SK-N-SH treated with all-trans-retinoic acid at 6 μM for 48 hours (cell line): ENCODE measurements around the gene LRP3.

Experiments
- ATAC-seq: fragments of 200-7000 bp; cut with Tn5 transposase; 3 replicates; pipeline ENCODE4 v1.9.1; 2020; ENCODE audit warnings: mild to moderate bottlenecking, moderate library complexity
- ARNTL ChIP-seq: fragments of 450-650 bp; formaldehyde crosslinking; IDR thresholded peaks from 2 replicates; pipeline ENCODE4 v1.5.0; 2020; ENCODE audit warnings: low read depth, mild to moderate bottlenecking, moderate library complexity, borderline replicate concordance
- BACH2 ChIP-seq: fragments of 250-450 bp; sonication (Bioruptor Pico); IDR thresholded peaks from 2 replicates; pipeline ENCODE4 v1.9.0; 2021; ENCODE audit warnings: mild to moderate bottlenecking, borderline replicate concordance
- CSDC2 ChIP-seq: fragments of 250-450 bp; sonication (Bioruptor Pico); IDR thresholded peaks from 2 replicates; pipeline ENCODE4 v1.5.0; 2020; ENCODE audit warnings: mild to moderate bottlenecking, moderate library complexity
- ESRRG ChIP-seq: fragments of 250-450 bp; sonication (Bioruptor Pico); IDR thresholded peaks from 2 replicates; pipeline ENCODE4 v1.6.1; 2021; ENCODE audit warnings: mild to moderate bottlenecking
- GLIS3 ChIP-seq: fragments of 250-450 bp; sonication (Bioruptor Pico); IDR thresholded peaks from 2 replicates; pipeline ENCODE4 v1.5.0; 2020; ENCODE audit warnings: mild to moderate bottlenecking, moderate library complexity
- ISL1 ChIP-seq: fragments of 250-450 bp; sonication (Bioruptor Pico); IDR thresholded peaks from 2 replicates; pipeline ENCODE4 v2.1.2; 2022; ENCODE audit warnings: mild to moderate bottlenecking, moderate library complexity
- PPARA ChIP-seq: fragments of 250-450 bp; sonication (Bioruptor Pico); IDR thresholded peaks from 2 replicates; pipeline ENCODE4 v1.5.0; 2020; ENCODE audit warnings: mild to moderate bottlenecking, borderline replicate concordance
- RARB ChIP-seq: fragments of 250-450 bp; sonication (Bioruptor Pico); IDR thresholded peaks from 2 replicates; pipeline ENCODE4 v1.8.0; 2021; ENCODE audit warnings: mild to moderate bottlenecking, moderate library complexity
- SNAI2 ChIP-seq: fragments of 250-450 bp; sonication (Bioruptor Pico); IDR thresholded peaks from 2 replicates; pipeline ENCODE4 v1.5.0; 2020; ENCODE audit warnings: mild to moderate bottlenecking, moderate library complexity
- TCF4 ChIP-seq: fragments of 250-450 bp; sonication (Bioruptor Pico); IDR thresholded peaks from 2 replicates; pipeline ENCODE4 v1.8.0; 2021; ENCODE audit warnings: mild to moderate bottlenecking, moderate library complexity, borderline replicate concordance
- TOX ChIP-seq: fragments of 250-450 bp; sonication (Bioruptor Pico); IDR thresholded peaks from 2 replicates; pipeline ENCODE4 v1.8.0; 2021; ENCODE audit warnings: mild to moderate bottlenecking, moderate library complexity, borderline replicate concordance
- ZC3H10 ChIP-seq: fragments of 250-450 bp; sonication (Bioruptor Pico); IDR thresholded peaks from 2 replicates; pipeline ENCODE4 v1.5.1; 2021; ENCODE audit warnings: mild to moderate bottlenecking, moderate library complexity
- ZFP3 ChIP-seq: fragments of 250-450 bp; sonication (Bioruptor Pico); IDR thresholded peaks from 2 replicates; pipeline ENCODE4 v1.5.0; 2020; ENCODE audit warnings: mild to moderate bottlenecking, moderate library complexity
- ZFP30 ChIP-seq: fragments of 450-650 bp; formaldehyde crosslinking; IDR thresholded peaks from 2 replicates; pipeline ENCODE4 v1.5.0; 2022; ENCODE audit warnings: mild to moderate bottlenecking, moderate library complexity
- ZNF70 ChIP-seq: fragments of 450-650 bp; formaldehyde crosslinking; IDR thresholded peaks from 2 replicates; pipeline ENCODE4 v1.5.0; 2020; ENCODE audit warnings: mild to moderate bottlenecking, moderate library complexity
- ZNF8 ChIP-seq: fragments of 450-650 bp; formaldehyde crosslinking; IDR thresholded peaks from 2 replicates; pipeline ENCODE4 v1.5.0; 2020; ENCODE audit warnings: mild to moderate bottlenecking, moderate library complexity
- TF ChIP-seq, protein P1 (sequence below): fragments of 250-450 bp; sonication (Bioruptor Pico); IDR thresholded peaks from 2 replicates; pipeline ENCODE4 v1.8.0; 2021; ENCODE audit warnings: low read depth, mild to moderate bottlenecking, moderate library complexity, borderline replicate concordance
- TF ChIP-seq, protein P2 (sequence below): fragments of 250-450 bp; sonication (Bioruptor Pico); IDR thresholded peaks from 2 replicates; pipeline ENCODE4 v1.8.0; 2020; ENCODE audit warnings: mild to moderate bottlenecking, moderate library complexity, borderline replicate concordance
- TF ChIP-seq, protein P3 (sequence below): fragments of 250-450 bp; sonication (Bioruptor Pico); IDR thresholded peaks from 2 replicates; pipeline ENCODE4 v1.5.1; 2021; ENCODE audit warnings: mild to moderate bottlenecking, moderate library complexity
- TF ChIP-seq, protein P4 (sequence below): fragments of 250-450 bp; sonication (Bioruptor Pico); IDR thresholded peaks from 2 replicates; pipeline ENCODE4 v1.5.1; 2020; ENCODE audit warnings: low read depth, mild to moderate bottlenecking, moderate library complexity

The LRP3 gene

DNA sequence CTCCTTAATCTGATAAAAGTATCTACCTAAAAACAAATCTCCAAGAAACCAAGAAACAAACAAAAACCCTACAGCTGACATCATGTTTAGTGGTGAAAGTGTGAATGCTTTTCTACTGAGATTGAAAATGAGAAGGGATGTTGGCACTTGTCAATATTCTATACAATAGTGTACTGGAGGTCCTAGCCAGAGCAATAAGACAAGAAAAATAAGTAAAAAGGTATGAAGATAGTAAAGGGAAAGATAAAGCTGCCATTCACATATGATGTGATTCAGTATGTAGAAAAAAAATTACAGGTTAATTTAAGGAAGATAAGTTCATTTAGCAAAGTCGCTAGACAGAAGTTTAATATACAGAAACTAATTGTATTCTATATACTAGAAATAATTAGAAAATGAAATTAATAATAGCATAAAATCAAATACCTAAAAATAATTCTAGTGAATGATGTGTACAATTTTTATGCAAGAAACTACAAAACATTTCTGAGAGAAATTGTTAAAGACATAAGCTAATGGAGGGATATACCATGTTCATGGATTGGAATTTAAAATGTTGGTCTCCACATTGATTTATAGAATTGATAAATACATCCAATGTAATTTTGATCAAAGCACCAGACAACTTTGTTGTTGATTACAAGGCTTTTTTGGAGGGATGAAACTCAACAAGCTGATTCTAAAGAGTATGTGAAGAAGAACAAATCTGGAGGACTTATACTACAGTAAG lies 33.9 kb downstream of the LRP3 start:
- TF ChIP-seq CSDC2 (CRISPR knock-in tag): no peak
- no peak for TF ChIP-seq ZC3H10 (CRISPR knock-in tag)
- no peak for TF ChIP-seq TOX (CRISPR knock-in tag)
- TF ChIP-seq PPARA (CRISPR knock-in tag): no peak
- TF ChIP-seq ZNF70: no peak
- TF ChIP-seq, protein P1, sequence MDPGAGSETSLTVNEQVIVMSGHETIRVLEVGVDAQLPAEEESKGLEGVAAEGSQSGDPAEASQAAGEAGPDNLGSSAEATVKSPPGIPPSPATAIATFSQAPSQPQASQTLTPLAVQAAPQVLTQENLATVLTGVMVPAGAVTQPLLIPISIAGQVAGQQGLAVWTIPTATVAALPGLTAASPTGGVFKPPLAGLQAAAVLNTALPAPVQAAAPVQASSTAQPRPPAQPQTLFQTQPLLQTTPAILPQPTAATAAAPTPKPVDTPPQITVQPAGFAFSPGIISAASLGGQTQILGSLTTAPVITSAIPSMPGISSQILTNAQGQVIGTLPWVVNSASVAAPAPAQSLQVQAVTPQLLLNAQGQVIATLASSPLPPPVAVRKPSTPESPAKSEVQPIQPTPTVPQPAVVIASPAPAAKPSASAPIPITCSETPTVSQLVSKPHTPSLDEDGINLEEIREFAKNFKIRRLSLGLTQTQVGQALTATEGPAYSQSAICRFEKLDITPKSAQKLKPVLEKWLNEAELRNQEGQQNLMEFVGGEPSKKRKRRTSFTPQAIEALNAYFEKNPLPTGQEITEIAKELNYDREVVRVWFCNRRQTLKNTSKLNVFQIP: no peak
- TF ChIP-seq RARB: no peak
- TF ChIP-seq, protein P2, sequence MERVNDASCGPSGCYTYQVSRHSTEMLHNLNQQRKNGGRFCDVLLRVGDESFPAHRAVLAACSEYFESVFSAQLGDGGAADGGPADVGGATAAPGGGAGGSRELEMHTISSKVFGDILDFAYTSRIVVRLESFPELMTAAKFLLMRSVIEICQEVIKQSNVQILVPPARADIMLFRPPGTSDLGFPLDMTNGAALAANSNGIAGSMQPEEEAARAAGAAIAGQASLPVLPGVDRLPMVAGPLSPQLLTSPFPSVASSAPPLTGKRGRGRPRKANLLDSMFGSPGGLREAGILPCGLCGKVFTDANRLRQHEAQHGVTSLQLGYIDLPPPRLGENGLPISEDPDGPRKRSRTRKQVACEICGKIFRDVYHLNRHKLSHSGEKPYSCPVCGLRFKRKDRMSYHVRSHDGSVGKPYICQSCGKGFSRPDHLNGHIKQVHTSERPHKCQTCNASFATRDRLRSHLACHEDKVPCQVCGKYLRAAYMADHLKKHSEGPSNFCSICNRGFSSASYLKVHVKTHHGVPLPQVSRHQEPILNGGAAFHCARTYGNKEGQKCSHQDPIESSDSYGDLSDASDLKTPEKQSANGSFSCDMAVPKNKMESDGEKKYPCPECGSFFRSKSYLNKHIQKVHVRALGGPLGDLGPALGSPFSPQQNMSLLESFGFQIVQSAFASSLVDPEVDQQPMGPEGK (CRISPR knock-in tag): no peak
- TF ChIP-seq ARNTL (CRISPR knock-in tag): no peak
- TF ChIP-seq ZNF8 (CRISPR knock-in tag): no peak
- TF ChIP-seq, protein P3, sequence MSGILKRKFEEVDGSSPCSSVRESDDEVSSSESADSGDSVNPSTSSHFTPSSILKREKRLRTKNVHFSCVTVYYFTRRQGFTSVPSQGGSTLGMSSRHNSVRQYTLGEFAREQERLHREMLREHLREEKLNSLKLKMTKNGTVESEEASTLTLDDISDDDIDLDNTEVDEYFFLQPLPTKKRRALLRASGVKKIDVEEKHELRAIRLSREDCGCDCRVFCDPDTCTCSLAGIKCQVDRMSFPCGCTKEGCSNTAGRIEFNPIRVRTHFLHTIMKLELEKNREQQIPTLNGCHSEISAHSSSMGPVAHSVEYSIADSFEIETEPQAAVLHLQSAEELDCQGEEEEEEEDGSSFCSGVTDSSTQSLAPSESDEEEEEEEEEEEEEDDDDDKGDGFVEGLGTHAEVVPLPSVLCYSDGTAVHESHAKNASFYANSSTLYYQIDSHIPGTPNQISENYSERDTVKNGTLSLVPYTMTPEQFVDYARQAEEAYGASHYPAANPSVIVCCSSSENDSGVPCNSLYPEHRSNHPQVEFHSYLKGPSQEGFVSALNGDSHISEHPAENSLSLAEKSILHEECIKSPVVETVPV: no peak
- TF ChIP-seq ZFP3 (CRISPR knock-in tag): no peak
- TF ChIP-seq SNAI2 (CRISPR knock-in tag): no peak
- TF ChIP-seq BACH2 (CRISPR knock-in tag): no peak
- no peak for TF ChIP-seq ZFP30 (CRISPR knock-in tag)
- TF ChIP-seq ISL1 (CRISPR knock-in tag): no peak
- no peak for TF ChIP-seq GLIS3 (CRISPR knock-in tag)
- TF ChIP-seq ESRRG (CRISPR knock-in tag): no peak
- TF ChIP-seq, protein P4, sequence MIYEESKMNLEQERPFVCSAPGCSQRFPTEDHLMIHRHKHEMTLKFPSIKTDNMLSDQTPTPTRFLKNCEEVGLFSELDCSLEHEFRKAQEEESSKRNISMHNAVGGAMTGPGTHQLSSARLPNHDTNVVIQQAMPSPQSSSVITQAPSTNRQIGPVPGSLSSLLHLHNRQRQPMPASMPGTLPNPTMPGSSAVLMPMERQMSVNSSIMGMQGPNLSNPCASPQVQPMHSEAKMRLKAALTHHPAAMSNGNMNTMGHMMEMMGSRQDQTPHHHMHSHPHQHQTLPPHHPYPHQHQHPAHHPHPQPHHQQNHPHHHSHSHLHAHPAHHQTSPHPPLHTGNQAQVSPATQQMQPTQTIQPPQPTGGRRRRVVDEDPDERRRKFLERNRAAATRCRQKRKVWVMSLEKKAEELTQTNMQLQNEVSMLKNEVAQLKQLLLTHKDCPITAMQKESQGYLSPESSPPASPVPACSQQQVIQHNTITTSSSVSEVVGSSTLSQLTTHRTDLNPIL: no peak
- no peak for ATAC-seq

DNA sequence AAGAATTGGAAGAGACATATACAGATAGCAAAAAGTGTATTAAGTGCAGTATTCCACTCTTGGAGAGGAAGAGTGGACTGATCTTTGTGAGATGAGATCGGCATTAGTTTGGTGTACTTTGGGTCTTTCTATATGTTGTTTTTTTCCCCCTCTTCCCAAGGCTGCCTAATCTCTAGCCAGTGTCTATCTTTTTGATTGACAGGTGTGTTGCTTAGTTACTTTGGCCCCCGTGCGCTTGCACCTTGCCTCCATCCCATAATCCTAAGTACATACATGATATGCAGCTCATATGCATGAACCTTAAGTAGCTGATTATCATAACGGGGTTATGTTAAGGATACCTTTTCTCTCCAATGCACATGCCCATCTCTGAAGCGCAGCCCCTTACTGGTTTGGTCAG lies 35.8 kb downstream of the LRP3 start:
- TF ChIP-seq, protein P3: no peak
- ATAC-seq: no peak

DNA sequence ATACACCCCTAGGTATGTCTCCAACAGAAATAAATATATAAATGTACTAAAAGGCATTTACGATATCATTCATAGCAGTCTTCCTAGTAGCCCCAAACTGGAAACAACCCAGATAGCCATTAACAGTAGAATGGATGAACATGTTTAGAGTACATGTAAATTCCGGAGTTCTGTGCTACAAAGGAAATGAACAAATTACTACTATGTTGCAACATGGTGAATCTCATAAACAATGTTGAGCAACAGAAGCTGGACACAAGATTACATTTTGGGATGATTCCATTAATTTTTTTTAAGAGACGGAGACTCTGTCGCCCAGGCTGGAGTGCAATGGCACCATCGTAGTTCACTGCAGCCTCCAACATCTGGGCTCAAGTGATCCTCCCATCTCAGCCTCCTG lies 37.4 kb downstream of the LRP3 start:
- ATAC-seq: no peak
- TF ChIP-seq ZNF70 (no peak), ZC3H10 (CRISPR knock-in tag) (no peak), SNAI2 (CRISPR knock-in tag) (no peak), ZFP3 (CRISPR knock-in tag) (no peak), ARNTL (CRISPR knock-in tag) (no peak), ZNF8 (CRISPR knock-in tag) (no peak), ZFP30 (CRISPR knock-in tag) (no peak), GLIS3 (CRISPR knock-in tag) (no peak), TCF4 (CRISPR knock-in tag) (no peak)
- TF ChIP-seq, protein P1: no peak
- TF ChIP-seq, protein P3: no peak
